Measurements from ENCODE around the gene GYS2. TPM values are rescaled to one million over a fixed set of nuclear protein-coding genes. Genes with fewer than 3 reads are reported as not detected.

The GYS2 gene
- total and polyA plus RNA-seq, 5 experiments from 2014 or later, result 0.31 TPM; not detected in 4

GRCh38 chr12:21546716-21547115, 57.9 kb downstream of the GYS2 start:
- H3K9me3 Mint-ChIP-seq, result no peaks in the 10 kb centered on the region
- DNase-seq (no peak), ATAC-seq (no peak)
- H3K36me3 Mint-ChIP-seq, result no peaks in the 10 kb centered on the region
- POLR2A ChIA-PET, result no interaction called here
- peaks cover 0 to 2% (median 0%) of the 10 kb centered on the region in 4 donors for H3K4me1 Mint-ChIP-seq
- H3K27me3 Mint-ChIP-seq, result peaks cover 0 to 16% (median 1%) of the 10 kb centered on the region in 5 donors
- no peak overlapping the region for H3K4me3 Mint-ChIP-seq
- H3K27ac Mint-ChIP-seq, result no peak overlapping the region

GRCh38 chr12:21545557-21545956, 59.1 kb downstream of the GYS2 start:
- no peak for ATAC-seq
- no peaks in the 10 kb centered on the region for H3K9me3 Mint-ChIP-seq

GRCh38 chr12:21543151-21543550, 61.5 kb downstream of the GYS2 start:
- Mint-ChIP-seq H3K36me3 (no peaks in the 10 kb centered on the region), H3K9me3 (no peaks in the 10 kb centered on the region), H3K4me3 (no peak overlapping the region), H3K27me3 (peaks cover 0 to 16% (median 1%) of the 10 kb centered on the region in 5 donors), H3K27ac (peak overlapping the region in 2 of 10 donors; percentile 5 to 22), H3K4me1 (peaks cover 0 to 2% (median 0%) of the 10 kb centered on the region in 4 donors)
- DNase-seq, result no peak
- ATAC-seq, result no peak
- POLR2A ChIA-PET, result no interaction called here

More at GRCh38 chr12:21545557-21545956, 59.1 kb downstream of the GYS2 start:
- POLR2A ChIA-PET, result no interaction called here
- Mint-ChIP-seq H3K27me3 (peaks cover 0 to 16% (median 1%) of the 10 kb centered on the region in 5 donors), H3K27ac (no peak overlapping the region), H3K4me3 (no peak overlapping the region), H3K4me1 (peaks cover 0 to 2% (median 0%) of the 10 kb centered on the region in 4 donors), H3K36me3 (no peaks in the 10 kb centered on the region)
- DNase-seq, result no peak

GRCh38 chr12:21542403-21542802, 62.2 kb downstream of the GYS2 start:
- no peak for ATAC-seq

GRCh38 chr12:21541773-21542172, 62.9 kb downstream of the GYS2 start:
- DNase-seq (no peak), ATAC-seq (no peak)
- H3K9me3 Mint-ChIP-seq, result no peaks in the 10 kb centered on the region
- no peaks in the 10 kb centered on the region for H3K36me3 Mint-ChIP-seq
- H3K27ac Mint-ChIP-seq, result no peak overlapping the region
- POLR2A ChIA-PET, result no interaction called here
- H3K27me3 Mint-ChIP-seq, result peaks cover 0 to 16% (median 1%) of the 10 kb centered on the region in 5 donors
- H3K4me1 Mint-ChIP-seq, result peaks cover 0 to 2% (median 0%) of the 10 kb centered on the region in 4 donors
- H3K4me3 Mint-ChIP-seq, result no peak overlapping the region

More at GRCh38 chr12:21542403-21542802, 62.2 kb downstream of the GYS2 start:
- H3K36me3 Mint-ChIP-seq, result no peaks in the 10 kb centered on the region
- POLR2A ChIA-PET, result no interaction called here
- H3K4me1 Mint-ChIP-seq, result peaks cover 0 to 2% (median 0%) of the 10 kb centered on the region in 4 donors
- no peak overlapping the region for H3K4me3 Mint-ChIP-seq
- H3K27ac Mint-ChIP-seq, result no peak overlapping the region
- DNase-seq, result no peak
- H3K27me3 Mint-ChIP-seq, result peaks cover 0 to 16% (median 1%) of the 10 kb centered on the region in 5 donors
- H3K9me3 Mint-ChIP-seq, result no peaks in the 10 kb centered on the region

- H3K4me3 Mint-ChIP-seq, result no peak overlapping the region
- H3K27me3 Mint-ChIP-seq, result peaks cover 0 to 16% (median 1%) of the 10 kb centered on the region in 5 donors
- no peak overlapping the region for H3K27ac Mint-ChIP-seq
- H3K36me3 Mint-ChIP-seq, result peaks cover 0 to under 1% (median 0%) of the 10 kb centered on the region in 3 donors
- H3K9me3 Mint-ChIP-seq, result no peaks in the 10 kb centered on the region
- H3K4me1 Mint-ChIP-seq, result peaks cover 0 to 2% (median 0%) of the 10 kb centered on the region in 4 donors
- POLR2A ChIA-PET, result no interaction called here
- DNase-seq (no peak), ATAC-seq (no peak)
These were observed 64.8 kb downstream of the GYS2 start for GRCh38 chr12:21539797-21540196.

- ATAC-seq (no peak), DNase-seq (no peak)
- Mint-ChIP-seq H3K4me3 (no peak overlapping the region), H3K4me1 (no peaks in the 10 kb centered on the region), H3K36me3 (peaks cover 0 to 2% (median 0%) of the 10 kb centered on the region in 3 donors), H3K27me3 (peaks cover 0 to 13% (median 1%) of the 10 kb centered on the region in 5 donors), H3K27ac (no peak overlapping the region), H3K9me3 (no peaks in the 10 kb centered on the region)
- POLR2A ChIA-PET, result no interaction called here
These were observed 66.5 kb downstream of the GYS2 start for GRCh38 chr12:21538061-21538653.

GRCh38 chr12:21529456-21529855, 75.2 kb downstream of the GYS2 start:
- H3K27ac Mint-ChIP-seq, result no peak overlapping the region
- peaks cover 0 to 9% (median 2%) of the 10 kb centered on the region in 9 donors for H3K9me3 Mint-ChIP-seq
- H3K27me3 Mint-ChIP-seq, result peaks cover 19 to 55% (median 33%) of the 10 kb centered on the region in 5 donors
- DNase-seq (no peak), ATAC-seq (no peak)
- peaks cover 0 to 7% (median 5%) of the 10 kb centered on the region in 3 donors for H3K36me3 Mint-ChIP-seq
- H3K4me1 Mint-ChIP-seq, result peaks cover 2 to 11% (median 9%) of the 10 kb centered on the region in 4 donors
- no peak overlapping the region for H3K4me3 Mint-ChIP-seq
- POLR2A ChIA-PET, result interaction anchor here (2.9 kb wide), 1 partner anchor 28 kb away, joined by 8 read pairs; the partner anchor contains the start of genes GOLT1B and RECQL

GRCh38 chr12:21528953-21529352, 75.7 kb downstream of the GYS2 start:
- DNase-seq, result no peak
- Mint-ChIP-seq H3K36me3 (peaks cover 0 to 7% (median 5%) of the 10 kb centered on the region in 3 donors), H3K4me1 (peaks cover 2 to 11% (median 9%) of the 10 kb centered on the region in 4 donors), H3K27ac (no peak overlapping the region), H3K9me3 (peaks cover 0 to 12% (median 4%) of the 10 kb centered on the region in 9 donors), H3K4me3 (peak overlapping the region in 5 of 10 donors; percentile 54 to 83 (median 75)), H3K27me3 (peaks cover 19 to 50% (median 33%) of the 10 kb centered on the region in 5 donors)
- ATAC-seq, result no peak
- POLR2A ChIA-PET, result interaction anchor here (2.9 kb wide), 1 partner anchor 27 kb away, joined by 8 read pairs; the partner anchor contains the start of genes GOLT1B and RECQL

- peak; percentile 12 to 70 (median 50) for DNase-seq
- POLR2A ChIA-PET, result interaction anchor here (1.0 to 2.9 kb wide), 2 partner anchors 26 to 90 kb away, joined by 3 to 8 read pairs; partner anchors contain the start of genes GOLT1B, PYROXD1 and RECQL
- peaks cover 0 to 7% (median 5%) of the 10 kb centered on the region in 3 donors for H3K36me3 Mint-ChIP-seq
- peaks cover 19 to 44% (median 33%) of the 10 kb centered on the region in 5 donors for H3K27me3 Mint-ChIP-seq
- peaks cover 2 to 11% (median 9%) of the 10 kb centered on the region in 4 donors for H3K4me1 Mint-ChIP-seq
- H3K9me3 Mint-ChIP-seq, result peaks cover 0 to 12% (median 4%) of the 10 kb centered on the region in 9 donors
- peak; percentile 97 for ATAC-seq
- no peak overlapping the region for H3K27ac Mint-ChIP-seq
- H3K4me3 Mint-ChIP-seq, result peak overlapping the region; percentile 60 to 89 (median 80)
These were observed 77.0 kb downstream of the GYS2 start for GRCh38 chr12:21527451-21528180.

GRCh38 chr12:21526721-21527345, 77.8 kb downstream of the GYS2 start:
- ATAC-seq, result no peak

GRCh38 chr12:21526053-21526452, 78.6 kb downstream of the GYS2 start, which contains the start of gene SPX:
Gene SPX (plus strand): TSS chr12:21526296. CDS start chr12:21526473, 177 bp downstream.
- H3K4me3 Mint-ChIP-seq, result peak within 1 kb of the TSS; percentile 75 to 90 (median 82)
- ATAC-seq (no peak), DNase-seq (no peak)
- POLR2A ChIA-PET, result no interaction called here
- H3K4me1 Mint-ChIP-seq, result peaks cover 2 to 11% (median 9%) of the 10 kb centered on the region in 4 donors
- H3K27me3 Mint-ChIP-seq, result peaks cover 14 to 34% (median 24%) of the 10 kb centered on the region in 5 donors
- peaks cover 0 to 12% (median 4%) of the 10 kb centered on the region in 9 donors for H3K9me3 Mint-ChIP-seq
- peaks cover 0 to 6% (median 5%) of the 10 kb centered on the region in 3 donors for H3K36me3 Mint-ChIP-seq
- peak within 1 kb of the TSS in 3 of 10 donors; percentile 14 to 72 (median 19) for H3K27ac Mint-ChIP-seq

More at GRCh38 chr12:21526721-21527345, 77.8 kb downstream of the GYS2 start:
- H3K36me3 Mint-ChIP-seq, result peaks cover 0 to 6% (median 5%) of the 10 kb centered on the region in 3 donors
- H3K27ac Mint-ChIP-seq, result peak overlapping the region in 3 of 10 donors; percentile 14 to 72 (median 19)
- H3K4me1 Mint-ChIP-seq, result peaks cover 2 to 11% (median 9%) of the 10 kb centered on the region in 4 donors
- peak overlapping the region; percentile 75 to 90 (median 82) for H3K4me3 Mint-ChIP-seq
- POLR2A ChIA-PET, result interaction anchor here (2.9 kb wide), 1 partner anchor 25 kb away, joined by 8 read pairs; the partner anchor contains the start of genes GOLT1B and RECQL
- H3K9me3 Mint-ChIP-seq, result peaks cover 0 to 12% (median 4%) of the 10 kb centered on the region in 9 donors
- H3K27me3 Mint-ChIP-seq, result peaks cover 19 to 39% (median 31%) of the 10 kb centered on the region in 5 donors
- no peak for DNase-seq
